Activated naive CD8-positive, alpha-beta T cell treated with anti-CD3 and anti-CD28 coated beads for 36 hours (primary cell): ENCODE results near the gene PCDHGB5. TPM values are rescaled to one million over a fixed set of nuclear protein-coding genes. Genes with fewer than 3 reads are reported as not detected.
A peak's percentile ranks its signal among the peaks of the same experiment; 100 is the strongest.
"Not testable (repeated sequence)": the region's sequence is repeated elsewhere in the genome, so short reads cannot be mapped to it uniquely, and the experiment has no call there.

Source experiments
- DNase-seq: peaks from one replicate; pipeline ENCODE4 v3.0.0; 2021
- H3K27ac Mint-ChIP-seq: one replicate; pipeline ENCODE4 v1.8.0; 2022; ENCODE audit warnings: mild to moderate bottlenecking, moderate library complexity, mixed read lengths
- H3K27me3 Mint-ChIP-seq: one replicate; pipeline ENCODE4 v1.8.0; 2022; ENCODE audit warnings: mild to moderate bottlenecking, mixed read lengths
- H3K36me3 Mint-ChIP-seq: one replicate; pipeline ENCODE4 v1.8.0; 2021; ENCODE audit warnings: mild to moderate bottlenecking, mixed read lengths
- H3K4me1 Mint-ChIP-seq: one replicate; pipeline ENCODE4 v1.8.0; 2021; ENCODE audit warnings: mixed read lengths
- H3K4me3 Mint-ChIP-seq: one replicate; pipeline ENCODE4 v1.8.0; 2022; ENCODE audit warnings: mild to moderate bottlenecking, moderate library complexity, mixed read lengths
- H3K9me3 Mint-ChIP-seq: one replicate; pipeline ENCODE4 v1.8.0; 2022; ENCODE audit warnings: mixed read lengths
- total RNA-seq, 2 experiments: library from RNA; stranded (reverse); gene quantifications; one replicate each; pipeline ENCODE4 v1.2.3, GENCODE V29; 2021

PCDHGB5 gene
- total RNA-seq, 2 experiments from 2014 or later = 0.16 to 0.26 TPM

DNA sequence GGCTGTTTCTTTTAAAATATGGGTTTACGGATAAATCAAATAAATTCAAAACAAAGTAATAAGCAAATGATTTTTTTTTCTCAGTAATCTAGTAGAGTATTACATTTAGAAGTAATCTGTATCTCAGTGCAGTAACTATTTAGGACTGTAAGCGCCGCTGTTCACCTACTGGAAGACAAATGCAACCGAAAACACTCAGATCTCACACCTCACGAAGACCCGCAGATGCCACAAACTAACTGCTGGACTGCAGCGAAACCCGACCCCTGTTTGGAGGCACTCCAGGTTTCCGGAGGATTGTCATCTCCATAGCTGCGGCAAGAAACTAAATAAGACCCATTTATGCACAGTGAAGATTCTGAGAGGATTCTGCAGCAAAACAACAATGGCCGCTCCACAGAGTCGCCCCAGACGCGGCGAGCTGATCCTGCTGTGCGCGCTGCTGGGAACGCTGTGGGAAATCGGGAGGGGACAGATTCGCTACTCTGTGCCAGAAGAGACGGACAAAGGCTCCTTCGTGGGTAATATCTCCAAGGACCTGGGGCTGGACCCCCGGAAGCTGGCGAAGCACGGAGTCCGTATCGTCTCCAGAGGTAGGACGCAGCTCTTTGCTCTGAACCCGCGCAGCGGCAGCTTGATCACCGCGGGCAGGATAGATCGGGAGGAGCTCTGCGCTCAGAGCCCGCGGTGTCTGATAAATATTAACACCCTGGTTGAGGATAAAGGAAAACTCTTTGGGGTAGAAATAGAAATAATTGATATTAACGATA is 5.1 kb upstream of the PCDHGB5 start, which contains the start of gene PCDHGA8:
PCDHGA8 (plus strand) TSS at position 205 of the 770 bp plus-strand sequence; CDS start at position 386, 181 bp downstream.
- no peak within 1 kb of the TSS for H3K4me3 Mint-ChIP-seq
- no peaks in the 10 kb centered on the region for H3K4me1 Mint-ChIP-seq
- peaks cover 82% of the 10 kb centered on the region for H3K27me3 Mint-ChIP-seq
- peaks cover 35% of the 10 kb centered on the region for H3K9me3 Mint-ChIP-seq
- peaks cover 24% of the 10 kb centered on the region for H3K36me3 Mint-ChIP-seq
- H3K27ac Mint-ChIP-seq = no peak within 1 kb of the TSS
- no peak for DNase-seq

GRCh38 chr5:141393267-141393666 is 4.5 kb upstream of the PCDHGB5 start:
- peaks cover 33% of the 10 kb centered on the region for H3K9me3 Mint-ChIP-seq
- H3K36me3 Mint-ChIP-seq = peaks cover 23% of the 10 kb centered on the region
- no peak overlapping the region for H3K4me3 Mint-ChIP-seq
- H3K27ac Mint-ChIP-seq = no peak overlapping the region
- no peak for DNase-seq
- H3K4me1 Mint-ChIP-seq = no peaks in the 10 kb centered on the region
- peaks cover 82% of the 10 kb centered on the region for H3K27me3 Mint-ChIP-seq

DNA sequence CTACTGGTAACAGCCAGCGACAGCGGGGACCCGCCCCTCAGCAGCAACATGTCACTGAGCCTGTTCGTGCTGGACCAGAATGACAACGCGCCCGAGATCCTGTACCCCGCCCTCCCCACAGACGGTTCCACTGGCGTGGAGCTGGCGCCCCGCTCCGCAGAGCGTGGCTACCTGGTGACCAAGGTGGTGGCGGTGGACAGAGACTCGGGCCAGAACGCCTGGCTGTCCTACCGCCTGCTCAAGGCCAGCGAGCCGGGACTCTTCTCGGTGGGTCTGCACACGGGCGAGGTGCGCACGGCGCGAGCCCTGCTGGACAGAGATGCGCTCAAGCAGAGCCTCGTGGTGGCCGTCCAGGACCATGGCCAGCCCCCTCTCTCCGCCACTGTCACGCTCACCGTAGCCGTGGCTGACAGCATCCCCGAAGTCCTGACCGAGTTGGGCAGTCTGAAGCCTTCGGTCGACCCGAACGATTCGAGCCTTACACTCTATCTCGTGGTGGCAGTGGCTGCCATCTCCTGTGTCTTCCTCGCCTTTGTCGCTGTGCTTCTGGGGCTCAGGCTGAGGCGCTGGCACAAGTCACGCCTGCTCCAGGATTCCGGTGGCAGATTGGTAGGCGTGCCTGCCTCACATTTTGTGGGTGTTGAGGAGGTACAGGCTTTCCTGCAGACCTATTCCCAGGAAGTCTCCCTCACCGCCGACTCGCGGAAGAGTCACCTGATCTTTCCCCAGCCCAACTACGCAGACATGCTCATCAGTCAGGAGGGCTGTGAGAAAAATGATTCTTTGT is 3.2 kb upstream of the PCDHGB5 start:
- H3K4me1 Mint-ChIP-seq, H3K27ac Mint-ChIP-seq, DNase-seq, H3K4me3 Mint-ChIP-seq: not testable (repeated sequence)
- peaks cover 20% of the 10 kb centered on the region for H3K36me3 Mint-ChIP-seq
- H3K27me3 Mint-ChIP-seq = peaks cover 82% of the 10 kb centered on the region
- H3K9me3 Mint-ChIP-seq = peaks cover 33% of the 10 kb centered on the region

- peaks cover 27% of the 10 kb centered on the region for H3K9me3 Mint-ChIP-seq
- no peak for DNase-seq
- peaks cover 1% of the 10 kb centered on the region for H3K4me1 Mint-ChIP-seq
- no peak overlapping the region for H3K27ac Mint-ChIP-seq
- H3K27me3 Mint-ChIP-seq = peaks cover 82% of the 10 kb centered on the region
- peaks cover 18% of the 10 kb centered on the region for H3K36me3 Mint-ChIP-seq
- H3K4me3 Mint-ChIP-seq = no peak overlapping the region
Measured at GRCh38 chr5:141398608-141399007, 861 bp downstream of the PCDHGB5 start.

- Mint-ChIP-seq H3K27me3 (peaks cover 82% of the 10 kb centered on the region), H3K4me3 (no peak overlapping the region), H3K4me1 (peaks cover 1% of the 10 kb centered on the region), H3K9me3 (peaks cover 21% of the 10 kb centered on the region), H3K27ac (no peak overlapping the region), H3K36me3 (peaks cover 15% of the 10 kb centered on the region)
- no peak for DNase-seq
Measured at GRCh38 chr5:141399555-141400258, 2.0 kb downstream of the PCDHGB5 start.

DNA sequence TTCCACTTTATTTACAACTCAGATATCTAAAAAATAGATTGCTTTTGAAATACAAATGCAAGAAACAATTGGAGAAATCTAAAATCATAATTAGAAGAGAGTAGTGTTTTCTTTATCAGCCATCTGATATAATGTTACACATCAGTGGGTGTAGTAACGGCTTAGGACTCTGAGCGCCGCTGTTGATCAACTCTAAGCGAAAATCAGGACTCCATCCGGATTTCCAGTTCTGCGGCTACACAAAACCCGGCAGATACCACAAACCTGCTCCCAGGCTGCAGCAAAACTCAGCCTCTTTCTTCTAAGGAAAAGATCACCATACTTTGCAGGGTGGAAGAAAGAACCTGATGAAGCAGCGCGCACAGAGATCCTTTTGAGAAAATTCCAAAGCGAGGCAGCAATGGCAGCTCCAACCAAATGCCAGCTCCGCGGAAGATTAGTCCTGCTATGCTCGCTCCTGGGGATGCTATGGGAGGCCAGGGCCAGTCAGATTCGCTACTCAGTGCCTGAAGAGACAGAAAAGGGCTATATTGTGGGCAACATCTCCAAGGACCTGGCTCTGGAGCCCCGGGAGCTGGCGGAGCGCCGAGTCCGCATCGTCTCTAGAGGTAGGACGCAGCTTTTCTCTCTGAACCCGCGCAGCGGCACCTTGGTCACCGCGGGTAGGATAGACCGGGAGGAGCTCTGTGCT is 5.0 kb downstream of the PCDHGB5 start, which contains the start of gene PCDHGA9:
PCDHGA9 (plus strand) TSS at position 226 of the 691 bp plus-strand sequence; CDS start at position 401, 175 bp downstream.
- H3K36me3 Mint-ChIP-seq = peaks cover 15% of the 10 kb centered on the region
- H3K27me3 Mint-ChIP-seq = peaks cover 82% of the 10 kb centered on the region
- H3K4me1 Mint-ChIP-seq = peaks cover 1% of the 10 kb centered on the region
- peak within 1 kb of the TSS; percentile 34 for H3K27ac Mint-ChIP-seq
- H3K9me3 Mint-ChIP-seq = peaks cover 25% of the 10 kb centered on the region
- DNase-seq = no peak
- H3K4me3 Mint-ChIP-seq = peak within 1 kb of the TSS; percentile 52

DNA sequence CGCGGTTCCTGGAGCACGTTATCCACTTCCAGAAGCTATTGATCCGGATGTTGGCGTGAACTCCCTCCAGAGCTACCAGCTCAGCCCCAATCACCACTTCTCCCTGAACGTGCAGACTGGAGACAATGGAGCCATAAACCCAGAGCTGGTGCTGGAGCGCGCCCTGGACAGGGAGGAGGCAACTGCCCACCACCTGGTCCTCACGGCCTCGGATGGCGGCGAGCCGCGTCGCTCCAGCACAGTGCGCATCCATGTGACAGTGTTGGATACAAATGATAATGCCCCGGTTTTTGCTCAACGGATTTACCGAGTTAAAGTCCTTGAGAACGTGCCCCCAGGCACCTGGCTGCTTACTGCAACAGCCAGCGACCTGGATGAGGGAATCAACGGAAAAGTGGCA is 5.6 kb downstream of the PCDHGB5 start:
- H3K4me3 Mint-ChIP-seq = no peak overlapping the region
- H3K9me3 Mint-ChIP-seq = peaks cover 27% of the 10 kb centered on the region
- H3K27me3 Mint-ChIP-seq = peaks cover 85% of the 10 kb centered on the region
- H3K4me1 Mint-ChIP-seq = peaks cover 1% of the 10 kb centered on the region
- H3K36me3 Mint-ChIP-seq = peaks cover 17% of the 10 kb centered on the region
- H3K27ac Mint-ChIP-seq = no peak overlapping the region
- DNase-seq = no peak

DNA sequence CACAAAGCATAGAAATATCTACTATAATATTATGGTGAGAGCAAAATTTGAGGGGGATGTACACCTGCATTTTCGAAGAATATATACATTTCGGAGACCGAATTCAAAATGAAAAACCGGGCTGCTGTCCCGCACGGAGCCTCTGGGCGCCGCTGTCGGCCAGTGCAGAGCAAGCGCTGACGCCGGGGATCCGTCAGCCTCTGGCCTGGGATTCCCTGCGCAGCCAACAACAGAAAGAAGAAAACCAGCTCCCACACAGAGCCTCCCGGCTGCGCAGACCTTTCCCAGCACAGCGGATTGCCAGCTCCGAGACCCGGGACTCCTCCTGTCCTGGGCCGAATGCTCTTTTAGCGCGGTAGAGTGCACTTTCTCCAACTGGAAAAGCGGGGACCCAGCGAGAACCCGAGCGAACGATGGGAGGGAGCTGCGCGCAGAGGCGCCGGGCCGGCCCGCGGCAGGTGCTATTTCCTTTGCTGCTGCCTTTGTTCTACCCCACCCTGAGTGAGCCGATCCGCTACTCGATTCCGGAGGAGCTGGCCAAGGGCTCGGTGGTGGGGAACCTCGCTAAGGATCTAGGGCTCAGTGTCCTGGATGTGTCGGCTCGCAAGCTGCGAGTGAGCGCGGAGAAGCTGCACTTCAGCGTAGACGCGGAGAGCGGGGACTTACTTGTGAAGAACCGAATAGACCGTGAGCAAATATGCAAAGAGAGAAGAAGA is 10.2 kb downstream of the PCDHGB5 start, which contains the start of gene PCDHGB6:
PCDHGB6 (plus strand) TSS at position 232 of the 716 bp plus-strand sequence; CDS start at position 414, 182 bp downstream.
- H3K27ac Mint-ChIP-seq, H3K4me1 Mint-ChIP-seq: not testable (repeated sequence)
- H3K4me3 Mint-ChIP-seq = peak within 1 kb of the TSS; percentile 45
- DNase-seq = peak; percentile 49
- peaks cover 85% of the 10 kb centered on the region for H3K27me3 Mint-ChIP-seq
- peaks cover 23% of the 10 kb centered on the region for H3K9me3 Mint-ChIP-seq
- H3K36me3 Mint-ChIP-seq = peaks cover 15% of the 10 kb centered on the region

GRCh38 chr5:141409598-141410306 is 12.0 kb downstream of the PCDHGB5 start:
- no peak overlapping the region for H3K27ac Mint-ChIP-seq

GRCh38 chr5:141411575-141411974 is 13.8 kb downstream of the PCDHGB5 start:
- no peak overlapping the region for H3K4me3 Mint-ChIP-seq
- no peak overlapping the region for H3K27ac Mint-ChIP-seq
- H3K36me3 Mint-ChIP-seq = peaks cover 20% of the 10 kb centered on the region
- H3K4me1 Mint-ChIP-seq = peaks cover 4% of the 10 kb centered on the region
- H3K27me3 Mint-ChIP-seq = peaks cover 86% of the 10 kb centered on the region
- DNase-seq = no peak
- peaks cover 28% of the 10 kb centered on the region for H3K9me3 Mint-ChIP-seq

More at GRCh38 chr5:141409598-141410306, 12.0 kb downstream of the PCDHGB5 start:
- peaks cover 4% of the 10 kb centered on the region for H3K4me1 Mint-ChIP-seq
- peaks cover 87% of the 10 kb centered on the region for H3K27me3 Mint-ChIP-seq
- DNase-seq = no peak
- peaks cover 31% of the 10 kb centered on the region for H3K9me3 Mint-ChIP-seq
- no peak overlapping the region for H3K4me3 Mint-ChIP-seq
- H3K36me3 Mint-ChIP-seq = peaks cover 20% of the 10 kb centered on the region

DNA sequence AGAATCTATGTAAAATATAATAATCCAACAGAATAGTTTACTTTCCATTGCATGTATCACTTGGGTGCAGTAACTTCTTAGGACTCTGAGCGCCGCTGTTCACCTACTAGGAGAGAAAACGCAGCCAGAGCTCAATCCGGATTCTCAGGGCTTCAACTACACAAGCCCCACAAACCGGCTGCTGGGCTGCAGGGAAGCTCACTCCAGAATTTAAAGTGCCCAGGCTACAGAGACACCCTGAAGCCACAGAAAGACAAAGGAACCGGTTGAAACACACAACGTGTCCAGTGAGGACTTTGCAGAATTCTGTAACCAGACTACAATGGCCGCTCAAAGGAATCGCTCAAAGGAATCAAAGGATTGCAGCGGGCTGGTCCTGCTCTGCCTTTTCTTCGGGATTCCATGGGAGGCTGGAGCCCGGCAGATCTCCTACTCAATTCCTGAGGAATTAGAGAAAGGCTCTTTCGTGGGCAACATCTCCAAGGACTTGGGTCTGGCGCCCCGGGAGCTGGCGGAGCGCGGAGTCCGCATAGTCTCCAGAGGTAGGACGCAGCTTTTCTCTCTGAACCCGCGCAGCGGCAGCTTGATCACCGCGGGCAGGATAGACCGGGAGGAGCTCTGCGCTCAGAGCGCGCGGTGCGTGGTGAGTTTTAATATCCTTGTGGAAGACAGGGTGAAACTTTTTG is 15.2 kb downstream of the PCDHGB5 start, which contains the start of gene PCDHGA10:
PCDHGA10 (plus strand) TSS at position 134 of the 686 bp plus-strand sequence; CDS start at position 323, 189 bp downstream.
- no peak within 1 kb of the TSS for H3K27ac Mint-ChIP-seq
- peaks cover 85% of the 10 kb centered on the region for H3K27me3 Mint-ChIP-seq

GRCh38 chr5:141413540-141414069 is 15.9 kb downstream of the PCDHGB5 start:
- H3K4me1 Mint-ChIP-seq = peaks cover 7% of the 10 kb centered on the region
- peaks cover 32% of the 10 kb centered on the region for H3K9me3 Mint-ChIP-seq
- peaks cover 85% of the 10 kb centered on the region for H3K27me3 Mint-ChIP-seq

More for the DNA sequence above, 15.2 kb downstream of the PCDHGB5 start, which contains the start of gene PCDHGA10:
- peaks cover 23% of the 10 kb centered on the region for H3K36me3 Mint-ChIP-seq
- peak; percentile 55 for DNase-seq
- peaks cover 29% of the 10 kb centered on the region for H3K9me3 Mint-ChIP-seq
- peak within 1 kb of the TSS; percentile 77 for H3K4me3 Mint-ChIP-seq
- peaks cover 6% of the 10 kb centered on the region for H3K4me1 Mint-ChIP-seq

More at GRCh38 chr5:141413540-141414069, 15.9 kb downstream of the PCDHGB5 start:
- peaks cover 26% of the 10 kb centered on the region for H3K36me3 Mint-ChIP-seq
- H3K27ac Mint-ChIP-seq = no peak overlapping the region
- peak overlapping the region; percentile 77 for H3K4me3 Mint-ChIP-seq
- no peak for DNase-seq
